GM19468 (cell line): ENCODE results near the gene USP17L12.
"Not testable (repeated sequence)": the region's sequence is repeated elsewhere in the genome, so short reads cannot be mapped to it uniquely, and the experiment has no call there.

Experiments
- ATAC-seq: cut with Tn5 transposase; IDR thresholded peaks from one replicate; pipeline ENCODE4 v1.9.1; 2021; ENCODE audit warnings: mild to moderate bottlenecking, moderate library complexity, moderate number of reproducible peaks; ENCODE audit not compliant: unreplicated experiment; ENCODE audit errors: extremely low read depth

USP17L12 gene, protein sequence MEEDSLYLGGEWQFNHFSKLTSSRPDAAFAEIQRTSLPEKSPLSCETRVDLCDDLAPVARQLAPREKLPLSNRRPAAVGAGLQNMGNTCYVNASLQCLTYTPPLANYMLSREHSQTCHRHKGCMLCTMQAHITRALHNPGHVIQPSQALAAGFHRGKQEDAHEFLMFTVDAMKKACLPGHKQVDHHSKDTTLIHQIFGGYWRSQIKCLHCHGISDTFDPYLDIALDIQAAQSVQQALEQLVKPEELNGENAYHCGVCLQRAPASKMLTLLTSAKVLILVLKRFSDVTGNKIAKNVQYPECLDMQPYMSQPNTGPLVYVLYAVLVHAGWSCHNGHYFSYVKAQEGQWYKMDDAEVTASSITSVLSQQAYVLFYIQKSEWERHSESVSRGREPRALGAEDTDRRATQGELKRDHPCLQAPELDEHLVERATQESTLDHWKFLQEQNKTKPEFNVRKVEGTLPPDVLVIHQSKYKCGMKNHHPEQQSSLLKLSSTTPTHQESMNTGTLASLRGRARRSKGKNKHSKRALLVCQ

DNA sequence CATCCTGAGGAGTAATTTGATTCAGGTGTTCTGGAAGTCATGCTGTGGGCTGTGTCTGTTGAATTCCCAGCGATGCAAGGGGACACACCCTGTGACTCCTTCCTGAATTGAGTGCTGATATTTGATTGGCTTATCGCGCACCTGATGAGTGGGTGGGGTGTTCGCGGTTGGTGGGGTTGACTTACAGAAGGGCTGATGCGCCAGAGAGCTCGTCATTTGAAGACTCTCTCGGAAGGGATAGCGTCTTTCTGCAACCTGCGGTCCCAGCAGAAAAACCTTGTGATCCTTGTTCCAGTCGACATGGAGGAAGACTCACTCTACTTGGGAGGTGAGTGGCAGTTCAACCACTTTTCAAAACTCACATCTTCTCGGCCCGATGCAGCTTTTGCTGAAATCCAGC, at the start of gene USP17L12:
TSS of gene USP17L12 (plus strand) at position 301 of the 400 bp plus-strand sequence. CDS start at position 301, 0 bp downstream.
- not testable (repeated sequence) for ATAC-seq

DNA sequence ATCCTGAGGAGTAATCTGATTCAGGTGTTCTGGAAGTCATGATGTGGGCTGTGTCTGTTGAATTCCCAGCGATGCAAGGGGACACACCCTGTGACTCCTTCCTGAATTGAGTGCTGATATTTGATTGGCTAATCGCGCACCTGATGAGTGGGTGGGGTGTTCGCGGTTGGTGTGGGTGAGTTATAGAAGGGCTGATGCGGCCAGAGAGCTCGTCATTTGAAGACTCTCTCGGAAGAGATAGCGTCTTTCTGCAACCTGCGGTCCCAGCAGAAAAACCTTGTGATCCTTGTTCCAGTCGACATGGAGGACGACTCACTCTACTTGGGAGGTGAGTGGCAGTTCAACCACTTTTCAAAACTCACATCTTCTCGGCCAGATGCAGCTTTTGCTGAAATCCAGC, 9.6 kb upstream of the USP17L12 start, which contains the start of gene USP17L10:
TSS of gene USP17L10 (plus strand) at position 301 of the 400 bp plus-strand sequence. CDS start at position 301, 0 bp downstream.
- not testable (repeated sequence) for ATAC-seq

DNA sequence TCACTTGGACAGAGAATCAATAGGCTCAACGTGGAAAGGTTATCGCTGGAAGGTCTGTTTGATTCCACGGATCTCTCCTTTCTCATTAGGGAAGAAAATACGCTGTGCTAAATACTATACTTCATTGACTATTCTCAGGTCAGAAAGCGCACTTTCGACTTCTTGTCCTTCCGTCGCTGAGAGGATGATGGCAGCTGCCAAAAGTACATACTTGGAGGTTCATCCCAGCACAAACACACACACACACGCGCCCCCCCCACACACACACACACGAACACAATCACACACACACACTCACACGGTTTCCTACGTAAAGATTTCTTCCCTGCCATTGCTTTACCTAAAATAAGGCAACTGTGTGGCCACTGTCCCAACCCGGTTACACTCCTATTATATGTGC, 5.3 kb upstream of the USP17L12 start:
- ATAC-seq = not testable (repeated sequence)

DNA sequence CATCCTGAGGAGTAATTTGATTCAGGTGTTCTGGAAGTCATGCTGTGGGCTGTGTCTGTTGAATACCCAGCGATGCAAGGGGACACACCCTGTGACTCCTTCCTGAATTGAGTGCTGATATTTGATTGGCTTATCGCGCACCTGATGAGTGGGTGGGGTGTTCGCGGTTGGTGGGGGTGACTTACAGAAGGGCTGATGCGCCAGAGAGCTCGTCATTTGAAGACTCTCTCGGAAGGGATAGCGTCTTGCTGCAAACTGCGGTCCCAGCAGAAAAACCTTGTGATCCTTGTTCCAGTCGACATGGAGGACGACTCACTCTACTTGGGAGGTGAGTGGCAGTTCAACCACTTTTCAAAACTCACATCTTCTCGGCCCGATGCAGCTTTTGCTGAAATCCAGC, 4.8 kb upstream of the USP17L12 start, which contains the start of gene USP17L11:
TSS of gene USP17L11 (plus strand) at position 301 of the 400 bp plus-strand sequence. CDS start at position 301, 0 bp downstream.
- ATAC-seq = not testable (repeated sequence)

DNA sequence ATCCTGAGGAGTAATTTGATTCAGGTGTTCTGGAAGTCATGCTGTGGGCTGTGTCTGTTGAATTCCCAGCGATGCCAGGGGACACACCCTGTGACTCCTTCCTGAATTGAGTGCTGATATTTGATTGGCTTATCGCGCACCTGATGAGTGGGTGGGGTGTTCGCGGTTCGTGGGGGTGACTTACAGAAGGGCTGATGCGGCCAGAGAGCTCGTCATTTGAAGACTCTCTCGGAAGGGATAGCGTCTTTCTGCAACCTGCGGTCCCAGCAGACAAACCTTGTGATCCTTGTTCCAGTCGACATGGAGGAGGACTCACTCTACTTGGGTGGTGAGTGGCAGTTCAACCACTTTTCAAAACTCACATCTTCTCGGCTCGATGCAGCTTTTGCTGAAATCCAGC, 4.6 kb downstream of the USP17L12 start, which contains the start of gene USP17L13:
TSS of gene USP17L13 (plus strand) at position 301 of the 400 bp plus-strand sequence. CDS start at position 301, 0 bp downstream.
- ATAC-seq = not testable (repeated sequence)

DNA sequence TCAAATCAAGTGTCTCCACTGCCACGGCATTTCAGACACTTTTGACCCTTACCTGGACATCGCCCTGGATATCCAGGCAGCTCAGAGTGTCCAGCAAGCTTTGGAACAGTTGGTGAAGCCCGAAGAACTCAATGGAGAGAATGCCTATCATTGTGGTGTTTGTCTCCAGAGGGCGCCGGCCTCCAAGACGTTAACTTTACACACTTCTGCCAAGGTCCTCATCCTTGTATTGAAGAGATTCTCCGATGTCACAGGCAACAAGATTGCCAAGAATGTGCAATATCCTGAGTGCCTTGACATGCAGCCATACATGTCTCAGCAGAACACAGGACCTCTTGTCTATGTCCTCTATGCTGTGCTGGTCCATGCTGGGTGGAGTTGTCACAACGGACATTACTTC, 10.3 kb downstream of the USP17L12 start:
- not testable (repeated sequence) for ATAC-seq

DNA sequence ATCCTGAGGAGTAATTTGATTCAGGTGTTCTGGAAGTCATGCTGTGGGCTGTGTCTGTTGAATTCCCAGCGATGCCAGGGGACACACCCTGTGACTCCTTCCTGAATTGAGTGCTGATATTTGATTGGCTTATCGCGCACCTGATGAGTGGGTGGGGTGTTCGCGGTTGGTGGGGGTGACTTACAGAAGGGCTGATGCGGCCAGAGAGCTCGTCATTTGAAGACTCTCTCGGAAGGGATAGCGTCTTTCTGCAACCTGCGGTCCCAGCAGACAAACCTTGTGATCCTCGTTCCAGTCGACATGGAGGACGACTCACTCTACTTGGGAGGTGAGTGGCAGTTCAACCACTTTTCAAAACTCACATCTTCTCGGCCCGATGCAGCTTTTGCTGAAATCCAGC, 14.1 kb downstream of the USP17L12 start, which contains the start of gene USP17L15:
TSS of gene USP17L15 (plus strand) at position 301 of the 400 bp plus-strand sequence. CDS start at position 301, 0 bp downstream.
- not testable (repeated sequence) for ATAC-seq

DNA sequence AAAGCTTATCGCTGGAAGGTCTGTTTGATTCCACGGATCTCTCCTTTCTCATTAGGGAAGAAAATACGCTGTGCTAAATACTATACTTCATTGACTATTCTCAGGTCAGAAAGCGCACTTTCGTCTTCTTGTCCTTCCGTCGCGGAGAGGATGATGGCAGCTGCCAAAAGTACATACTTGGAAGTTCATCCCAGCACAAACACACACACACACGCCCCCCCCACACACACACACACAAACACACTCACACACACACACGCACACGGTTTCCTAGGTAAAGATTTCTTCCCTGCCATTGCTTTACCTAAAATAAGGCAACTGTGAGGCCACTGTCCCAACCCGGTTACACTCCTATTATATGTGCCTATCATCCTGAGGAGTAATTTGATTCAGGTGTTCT, 18.5 kb downstream of the USP17L12 start:
- not testable (repeated sequence) for ATAC-seq

DNA sequence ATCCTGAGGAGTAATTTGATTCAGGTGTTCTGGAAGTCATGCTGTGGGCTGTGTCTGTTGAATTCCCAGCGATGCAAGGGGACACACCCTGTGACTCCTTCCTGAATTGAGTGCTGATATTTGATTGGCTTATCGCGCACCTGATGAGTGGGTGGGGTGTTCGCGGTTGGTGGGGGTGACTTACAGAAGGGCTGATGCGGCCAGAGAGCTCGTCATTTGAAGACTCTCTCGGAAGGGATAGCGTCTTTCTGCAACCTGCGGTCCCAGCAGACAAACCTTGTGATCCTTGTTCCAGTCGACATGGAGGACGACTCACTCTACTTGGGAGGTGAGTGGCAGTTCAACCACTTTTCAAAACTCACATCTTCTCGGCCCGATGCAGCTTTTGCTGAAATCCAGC, 23.6 kb downstream of the USP17L12 start, which contains the start of gene USP17L17:
TSS of gene USP17L17 (plus strand) at position 301 of the 400 bp plus-strand sequence. CDS start at position 301, 0 bp downstream.
- ATAC-seq = not testable (repeated sequence)

DNA sequence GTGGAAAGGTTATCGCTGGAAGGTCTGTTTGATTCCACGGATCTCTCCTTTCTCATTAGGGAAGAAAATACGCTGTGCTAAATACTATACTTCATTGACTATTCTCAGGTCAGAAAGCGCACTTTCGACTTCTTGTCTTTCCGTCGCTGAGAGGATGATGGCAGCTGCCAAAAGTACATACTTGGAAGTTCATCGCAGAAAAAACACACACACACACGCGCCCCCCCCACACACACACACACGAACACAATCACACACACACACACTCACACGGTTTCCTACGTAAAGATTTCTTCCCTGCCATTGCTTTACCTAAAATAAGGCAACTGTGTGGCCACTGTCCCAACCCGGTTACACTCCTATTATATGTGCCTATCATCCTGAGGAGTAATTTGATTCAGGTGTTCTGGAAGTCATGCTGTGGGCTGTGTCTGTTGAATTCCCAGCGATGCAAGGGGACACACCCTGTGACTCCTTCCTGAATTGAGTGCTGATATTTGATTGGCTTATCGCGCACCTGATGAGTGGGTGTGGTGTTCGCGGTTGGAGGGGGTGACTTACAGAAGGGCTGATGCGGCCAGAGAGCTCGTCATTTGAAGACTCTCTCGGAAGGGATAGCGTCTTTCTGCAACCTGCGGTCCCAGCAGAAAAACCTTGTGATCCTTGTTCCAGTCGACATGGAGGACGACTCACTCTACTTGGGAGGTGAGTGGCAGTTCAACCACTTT, 28.2 kb downstream of the USP17L12 start, which contains the start of gene USP17L18:
TSS of gene USP17L18 (plus strand) at position 678 of the 728 bp plus-strand sequence. CDS start at position 678, 0 bp downstream.
- not testable (repeated sequence) for ATAC-seq

DNA sequence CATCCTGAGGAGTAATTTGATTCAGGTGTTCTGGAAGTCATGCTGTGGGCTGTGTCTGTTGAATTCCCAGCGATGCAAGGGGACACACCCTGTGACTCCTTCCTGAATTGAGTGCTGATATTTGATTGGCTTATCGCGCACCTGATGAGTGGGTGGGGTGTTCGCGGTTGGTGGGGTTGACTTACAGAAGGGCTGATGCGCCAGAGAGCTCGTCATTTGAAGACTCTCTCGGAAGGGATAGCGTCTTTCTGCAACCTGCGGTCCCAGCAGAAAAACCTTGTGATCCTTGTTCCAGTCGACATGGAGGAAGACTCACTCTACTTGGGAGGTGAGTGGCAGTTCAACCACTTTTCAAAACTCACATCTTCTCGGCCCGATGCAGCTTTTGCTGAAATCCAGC, 33.1 kb downstream of the USP17L12 start, which contains the start of gene USP17L19:
TSS of gene USP17L19 (plus strand) at position 301 of the 400 bp plus-strand sequence. CDS start at position 301, 0 bp downstream.
- not testable (repeated sequence) for ATAC-seq

DNA sequence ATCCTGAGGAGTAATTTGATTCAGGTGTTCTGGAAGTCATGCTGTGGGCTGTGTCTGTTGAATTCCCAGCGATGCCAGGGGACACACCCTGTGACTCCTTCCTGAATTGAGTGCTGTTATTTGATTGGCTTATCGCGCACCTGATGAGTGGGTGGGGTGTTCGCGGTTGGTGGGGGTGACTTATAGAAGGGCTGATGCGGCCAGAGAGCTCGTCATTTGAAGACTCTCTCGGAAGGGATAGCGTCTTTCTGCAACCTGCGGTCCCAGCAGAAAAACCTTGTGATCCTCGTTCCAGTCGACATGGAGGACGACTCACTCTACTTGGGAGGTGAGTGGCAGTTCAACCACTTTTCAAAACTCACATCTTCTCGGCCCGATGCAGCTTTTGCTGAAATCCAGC, 37.9 kb downstream of the USP17L12 start, which contains the start of gene USP17L20:
TSS of gene USP17L20 (plus strand) at position 301 of the 400 bp plus-strand sequence. CDS start at position 301, 0 bp downstream.
- ATAC-seq = not testable (repeated sequence)

DNA sequence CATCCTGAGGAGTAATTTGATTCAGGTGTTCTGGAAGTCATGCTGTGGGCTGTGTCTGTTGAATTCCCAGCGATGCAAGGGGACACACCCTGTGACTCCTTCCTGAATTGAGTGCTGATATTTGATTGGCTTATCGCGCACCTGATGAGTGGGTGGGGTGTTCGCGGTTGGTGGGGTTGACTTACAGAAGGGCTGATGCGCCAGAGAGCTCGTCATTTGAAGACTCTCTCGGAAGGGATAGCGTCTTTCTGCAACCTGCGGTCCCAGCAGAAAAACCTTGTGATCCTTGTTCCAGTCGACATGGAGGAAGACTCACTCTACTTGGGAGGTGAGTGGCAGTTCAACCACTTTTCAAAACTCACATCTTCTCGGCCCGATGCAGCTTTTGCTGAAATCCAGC, 42.6 kb downstream of the USP17L12 start, which contains the start of gene USP17L21:
TSS of gene USP17L21 (plus strand) at position 301 of the 400 bp plus-strand sequence. CDS start at position 301, 0 bp downstream.
- ATAC-seq = not testable (repeated sequence)

DNA sequence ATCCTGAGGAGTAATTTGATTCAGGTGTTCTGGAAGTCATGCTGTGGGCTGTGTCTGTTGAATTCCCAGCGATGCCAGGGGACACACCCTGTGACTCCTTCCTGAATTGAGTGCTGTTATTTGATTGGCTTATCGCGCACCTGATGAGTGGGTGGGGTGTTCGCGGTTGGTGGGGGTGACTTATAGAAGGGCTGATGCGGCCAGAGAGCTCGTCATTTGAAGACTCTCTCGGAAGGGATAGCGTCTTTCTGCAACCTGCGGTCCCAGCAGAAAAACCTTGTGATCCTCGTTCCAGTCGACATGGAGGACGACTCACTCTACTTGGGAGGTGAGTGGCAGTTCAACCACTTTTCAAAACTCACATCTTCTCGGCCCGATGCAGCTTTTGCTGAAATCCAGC, 47.4 kb downstream of the USP17L12 start, which contains the start of gene USP17L22:
TSS of gene USP17L22 (plus strand) at position 301 of the 400 bp plus-strand sequence. CDS start at position 301, 0 bp downstream.
- ATAC-seq = not testable (repeated sequence)
